ENCODE data around the gene NPAS3.

GRCh38 chr14:33842299-33842698, 903.6 kb downstream of the NPAS3 start:
- TF ChIP-seq CTCF (conservative IDR thresholded peaks at IDR 0.05) (no peak), EZH2 (IDR thresholded peaks at IDR 0.05; ENCODE audit: low read depth) (no peak)
